RWPE2 (cell line): ENCODE data around the gene LAMA4.

ENCODE experiments used
- ATAC-seq: fragments of 200-7000 bp; cut with Tn5 transposase; 3 replicates; pipeline ENCODE4 v1.9.1; 2021; ENCODE audit warnings: low read depth
- DNase-seq: peaks from one replicate; pipeline ENCODE4 v3.0.0-alpha.2; 2020; ENCODE audit warnings: low spot score
- H3K27ac ChIP-seq: fragments of 450-650 bp; 2 replicates; pipeline ENCODE4 v1.5.1; 2017; ENCODE audit warnings: mild to moderate bottlenecking; ENCODE audit not compliant: poor library complexity, severe bottlenecking
- H3K27me3 ChIP-seq: fragments of 250-450 bp; sonication (Bioruptor Pico); 2 replicates; pipeline ENCODE4 v1.5.1; 2021; ENCODE audit warnings: mild to moderate bottlenecking, moderate library complexity; ENCODE audit not compliant: insufficient read depth, poor library complexity, severe bottlenecking
- H3K36me3 ChIP-seq: fragments of 250-450 bp; sonication (Bioruptor Pico); 2 replicates; pipeline ENCODE4 v1.5.1; 2020; ENCODE audit warnings: low read depth, mild to moderate bottlenecking, moderate library complexity
- H3K4me1 ChIP-seq: fragments of 250-450 bp; sonication (Bioruptor Pico); 2 replicates; pipeline ENCODE4 v1.5.1; 2021; ENCODE audit warnings: mild to moderate bottlenecking, moderate library complexity; ENCODE audit not compliant: insufficient read depth, poor library complexity, severe bottlenecking
- H3K4me3 ChIP-seq: fragments of 250-450 bp; sonication (Bioruptor Pico); 2 replicates; pipeline ENCODE4 v1.5.1; 2021; ENCODE audit warnings: mild to moderate bottlenecking, moderate library complexity; ENCODE audit not compliant: severe bottlenecking
- H3K9me3 ChIP-seq: fragments of 250-450 bp; sonication (Bioruptor Pico); 2 replicates; pipeline ENCODE4 v1.5.1; 2021; ENCODE audit warnings: mild to moderate bottlenecking, moderate library complexity; ENCODE audit not compliant: severe bottlenecking
- CTCF ChIP-seq: fragments of 450-650 bp; IDR thresholded peaks from one replicate; pipeline ENCODE4 v1.5.1; 2017; ENCODE audit warnings: mild to moderate bottlenecking, moderate library complexity; ENCODE audit not compliant: poor library complexity, severe bottlenecking

LAMA4 gene

GRCh38 chr6:112274774-112275173 is 20.4 kb upstream of the LAMA4 start:
- DNase-seq (no peak), ATAC-seq (no peak)
- H3K27me3 ChIP-seq = no peaks in the 10 kb centered on the region
- no peak overlapping the region for H3K4me3 ChIP-seq
- no peaks in the 10 kb centered on the region for H3K36me3 ChIP-seq
- no peak overlapping the region for H3K27ac ChIP-seq
- no peak for TF ChIP-seq CTCF
- no peaks in the 10 kb centered on the region for H3K9me3 ChIP-seq
- H3K4me1 ChIP-seq = no peaks in the 10 kb centered on the region

- no peak for ATAC-seq
- Histone ChIP-seq H3K9me3 (no peaks in the 10 kb centered on the region), H3K27me3 (no peaks in the 10 kb centered on the region), H3K36me3 (no peaks in the 10 kb centered on the region), H3K27ac (no peak overlapping the region), H3K4me3 (no peak overlapping the region), H3K4me1 (no peaks in the 10 kb centered on the region)
- TF ChIP-seq CTCF = no peak
- DNase-seq = no peak
Observed at GRCh38 chr6:112272799-112273198, 18.4 kb upstream of the LAMA4 start.

GRCh38 chr6:112270756-112271155 is 16.4 kb upstream of the LAMA4 start:
- ATAC-seq = no peak
- H3K4me1 ChIP-seq = no peaks in the 10 kb centered on the region
- H3K9me3 ChIP-seq = no peaks in the 10 kb centered on the region
- DNase-seq = no peak
- no peaks in the 10 kb centered on the region for H3K27me3 ChIP-seq
- no peak overlapping the region for H3K4me3 ChIP-seq
- H3K36me3 ChIP-seq = no peaks in the 10 kb centered on the region
- TF ChIP-seq CTCF = no peak
- no peak overlapping the region for H3K27ac ChIP-seq

GRCh38 chr6:112269979-112270566 is 15.7 kb upstream of the LAMA4 start:
- H3K4me3 ChIP-seq = no peak overlapping the region
- H3K36me3 ChIP-seq = no peaks in the 10 kb centered on the region
- no peak overlapping the region for H3K27ac ChIP-seq
- H3K27me3 ChIP-seq = no peaks in the 10 kb centered on the region
- no peak for TF ChIP-seq CTCF
- DNase-seq (no peak), ATAC-seq (no peak)
- H3K9me3 ChIP-seq = no peaks in the 10 kb centered on the region
- no peaks in the 10 kb centered on the region for H3K4me1 ChIP-seq

- H3K27me3 ChIP-seq = no peaks in the 10 kb centered on the region
- ATAC-seq = no peak
Observed at GRCh38 chr6:112269114-112269513, 14.7 kb upstream of the LAMA4 start.

More at GRCh38 chr6:112269114-112269513, 14.7 kb upstream of the LAMA4 start:
- no peak overlapping the region for H3K27ac ChIP-seq
- no peak for DNase-seq
- no peak for TF ChIP-seq CTCF
- no peaks in the 10 kb centered on the region for H3K36me3 ChIP-seq
- no peaks in the 10 kb centered on the region for H3K9me3 ChIP-seq
- H3K4me1 ChIP-seq = no peaks in the 10 kb centered on the region
- H3K4me3 ChIP-seq = no peak overlapping the region
